SIG-M5 (cell line): Measurements from ENCODE around the gene TAAR8.
"Not testable (repeated sequence)": the region's sequence is repeated elsewhere in the genome, so short reads cannot be mapped to it uniquely, and the experiment has no call there.

Experiments
- DNase-seq: peaks from one replicate; lab custom pipeline; 2025; lab: John Stamatoyannopoulos, UW

The TAAR8 gene

GRCh38 chr6:132544826-132545225, 7.6 kb upstream of the TAAR8 start:
- DNase-seq, result no peak

GRCh38 chr6:132548746-132549463, 3.6 kb upstream of the TAAR8 start:
- DNase-seq, result no peak

- no peak for DNase-seq
Measured at GRCh38 chr6:132551214-132551613, 1.3 kb upstream of the TAAR8 start.

- DNase-seq, result not testable (repeated sequence)
Measured at GRCh38 chr6:132560087-132560486, 7.6 kb downstream of the TAAR8 start.

- DNase-seq, result no peak
Measured at GRCh38 chr6:132566404-132566803, 13.9 kb downstream of the TAAR8 start.

- DNase-seq, result no peak
Measured at GRCh38 chr6:132567566-132567965, 15.1 kb downstream of the TAAR8 start.

- DNase-seq, result no peak
Measured at GRCh38 chr6:132568611-132569010, 16.1 kb downstream of the TAAR8 start.

GRCh38 chr6:132569170-132569569, 16.7 kb downstream of the TAAR8 start:
- DNase-seq, result no peak

GRCh38 chr6:132570221-132570777, 17.8 kb downstream of the TAAR8 start, which contains the start of gene TAAR6:
TAAR6 (plus strand) TSS chr6:132570322; CDS start chr6:132570322, 0 bp downstream.
- no peak for DNase-seq

- no peak for DNase-seq
Measured at GRCh38 chr6:132571774-132572173, 19.3 kb downstream of the TAAR8 start.

- DNase-seq, result no peak
Measured at GRCh38 chr6:132584698-132585097, 32.2 kb downstream of the TAAR8 start.

GRCh38 chr6:132587424-132587823, 35.0 kb downstream of the TAAR8 start:
- DNase-seq, result no peak

- no peak for DNase-seq
Measured at GRCh38 chr6:132589454-132589853, 37.0 kb downstream of the TAAR8 start, which contains the start of gene TAAR5. TAAR5 (minus strand) TSS chr6:132589741; CDS start chr6:132589686, 55 bp downstream.

GRCh38 chr6:132590362-132590761, 37.9 kb downstream of the TAAR8 start:
- DNase-seq, result no peak

GRCh38 chr6:132592855-132593254, 40.4 kb downstream of the TAAR8 start:
- DNase-seq, result no peak

GRCh38 chr6:132596201-132596600, 43.7 kb downstream of the TAAR8 start:
- DNase-seq, result no peak

- DNase-seq, result no peak
Measured at GRCh38 chr6:132598473-132598872, 46.0 kb downstream of the TAAR8 start.

- not testable (repeated sequence) for DNase-seq
Measured at GRCh38 chr6:132600900-132601299, 48.4 kb downstream of the TAAR8 start.
